NOMO-1 (cell line): ENCODE results near the gene SPIRE2.
"Not testable (repeated sequence)": the region's sequence is repeated elsewhere in the genome, so short reads cannot be mapped to it uniquely, and the experiment has no call there.

Experiments
- DNase-seq, 2 experiments: peaks; one replicate each; lab custom pipeline; 2025; ENCODE audit not compliant: unreplicated experiment in 2 of 2; lab: John Stamatoyannopoulos, UW

The SPIRE2 gene

GRCh38 chr16:89834813-89835363 is 6.6 kb downstream of the SPIRE2 start:
- not testable (repeated sequence) for DNase-seq

GRCh38 chr16:89836484-89836883 is 8.2 kb downstream of the SPIRE2 start:
- DNase-seq: not testable (repeated sequence)

GRCh38 chr16:89837014-89837546 is 8.8 kb downstream of the SPIRE2 start:
- no peak for DNase-seq

GRCh38 chr16:89841275-89841674 is 13.0 kb downstream of the SPIRE2 start:
- DNase-seq: no peak

GRCh38 chr16:89842471-89843408 is 14.5 kb downstream of the SPIRE2 start:
- no peak for DNase-seq

GRCh38 chr16:89843409-89844350 is 15.4 kb downstream of the SPIRE2 start:
- no peak for DNase-seq

- DNase-seq: no peak
These were observed 16.6 kb downstream of the SPIRE2 start for GRCh38 chr16:89844739-89845339.

GRCh38 chr16:89845417-89845816 is 17.1 kb downstream of the SPIRE2 start:
- no peak for DNase-seq

GRCh38 chr16:89847051-89847939 is 19.0 kb downstream of the SPIRE2 start:
- no peak for DNase-seq

- no peak for DNase-seq
These were observed 19.6 kb downstream of the SPIRE2 start for GRCh38 chr16:89847940-89848297.

- no peak for DNase-seq
These were observed 20.7 kb downstream of the SPIRE2 start for GRCh38 chr16:89848974-89849373.

GRCh38 chr16:89853306-89853993 is 25.2 kb downstream of the SPIRE2 start:
- no peak for DNase-seq

- DNase-seq: no peak
These were observed 27.1 kb downstream of the SPIRE2 start for GRCh38 chr16:89855301-89855945.

GRCh38 chr16:89855986-89856385 is 27.7 kb downstream of the SPIRE2 start:
- no peak for DNase-seq

GRCh38 chr16:89858973-89859614 is 30.8 kb downstream of the SPIRE2 start:
- DNase-seq: no peak

GRCh38 chr16:89859615-89860007 is 31.3 kb downstream of the SPIRE2 start:
- no peak for DNase-seq

GRCh38 chr16:89860747-89861304 is 32.6 kb downstream of the SPIRE2 start:
- peak; percentile 36 to 65 for DNase-seq

GRCh38 chr16:89861648-89862047 is 33.4 kb downstream of the SPIRE2 start:
- no peak for DNase-seq
